Limb (tissue), 2 donors: ENCODE results near the gene ACBD7.

ENCODE experiments used
- DNase-seq, 2 donors: peaks; one replicate each; pipeline ENCODE4 v3.0.0-alpha.2; 2016; ENCODE audit errors: extremely low spot score in 2 of 2

ACBD7 gene

GRCh38 chr10:15091418-15091817 is 2.8 kb upstream of the ACBD7 start:
- DNase-seq, result no peak

GRCh38 chr10:15084502-15084922 is 4.1 kb downstream of the ACBD7 start:
- peak; percentile 45 to 49 for DNase-seq

GRCh38 chr10:15083674-15084501 is 4.7 kb downstream of the ACBD7 start:
- DNase-seq, result no peak

GRCh38 chr10:15075421-15075820 is 13.2 kb downstream of the ACBD7 start:
- no peak for DNase-seq

GRCh38 chr10:15072358-15072757 is 16.2 kb downstream of the ACBD7 start:
- DNase-seq, result no peak

- no peak for DNase-seq
Measured at GRCh38 chr10:15069230-15069629, 19.3 kb downstream of the ACBD7 start.

GRCh38 chr10:15068802-15069201 is 19.8 kb downstream of the ACBD7 start:
- DNase-seq, result no peak

GRCh38 chr10:15067154-15067553 is 21.4 kb downstream of the ACBD7 start:
- no peak for DNase-seq

GRCh38 chr10:15060638-15061037 is 27.9 kb downstream of the ACBD7 start:
- DNase-seq, result no peak

- no peak for DNase-seq
Measured at GRCh38 chr10:15059914-15060313, 28.7 kb downstream of the ACBD7 start.

GRCh38 chr10:15058689-15059088 is 29.9 kb downstream of the ACBD7 start:
- no peak for DNase-seq

- no peak for DNase-seq
Measured at GRCh38 chr10:15053061-15053460, 35.5 kb downstream of the ACBD7 start.

GRCh38 chr10:15052121-15052520 is 36.5 kb downstream of the ACBD7 start:
- DNase-seq, result no peak

GRCh38 chr10:15049533-15049932 is 39.0 kb downstream of the ACBD7 start:
- DNase-seq, result no peak

GRCh38 chr10:15046626-15047025 is 42.0 kb downstream of the ACBD7 start:
- DNase-seq, result peak in 1 of 2 donors; percentile 19

- DNase-seq, result no peak
Measured at GRCh38 chr10:15045380-15045779, 43.2 kb downstream of the ACBD7 start.

- DNase-seq, result no peak
Measured at GRCh38 chr10:15043674-15044073, 44.9 kb downstream of the ACBD7 start, which contains the start of gene OLAH. TSS of gene OLAH (plus strand) at chr10:15043943. CDS start at chr10:15047289, 3,346 bp downstream.

- no peak for DNase-seq
Measured at GRCh38 chr10:15038416-15038815, 50.2 kb downstream of the ACBD7 start.

GRCh38 chr10:15037691-15038090 is 50.9 kb downstream of the ACBD7 start:
- no peak for DNase-seq

- no peak for DNase-seq
Measured at GRCh38 chr10:15035385-15036301, 52.9 kb downstream of the ACBD7 start.

GRCh38 chr10:15027741-15028140 is 60.8 kb downstream of the ACBD7 start:
- DNase-seq, result no peak
